HG03432 (cell line): ENCODE measurements around the gene ATP2A2.
"Not testable (repeated sequence)": the region's sequence is repeated elsewhere in the genome, so short reads cannot be mapped to it uniquely, and the experiment has no call there.

Source experiments
- ATAC-seq: cut with Tn5 transposase; IDR thresholded peaks from one replicate; pipeline ENCODE4 v1.9.1; 2021; ENCODE audit warnings: mild to moderate bottlenecking, moderate library complexity; ENCODE audit not compliant: unreplicated experiment

Gene ATP2A2

GRCh38 chr12:110280779-110281548 lies at the start of gene ATP2A2:
Gene ATP2A2, plus strand, starts transcription at chr12:110281247. Its CDS starts 543 bp downstream, at chr12:110281790.
- peak; percentile 77 for ATAC-seq

GRCh38 chr12:110233212-110233903 lies 47.7 kb upstream of the ATP2A2 start:
- ATAC-seq, result no peak

GRCh38 chr12:110234331-110234751 lies 46.7 kb upstream of the ATP2A2 start:
- ATAC-seq, result no peak

GRCh38 chr12:110234755-110235154 lies 46.3 kb upstream of the ATP2A2 start:
- no peak for ATAC-seq

- no peak for ATAC-seq
These were observed 45.7 kb upstream of the ATP2A2 start for GRCh38 chr12:110235383-110235782.

- no peak for ATAC-seq
These were observed 37.8 kb upstream of the ATP2A2 start for GRCh38 chr12:110243227-110243626.

GRCh38 chr12:110244372-110244771 lies 36.7 kb upstream of the ATP2A2 start:
- ATAC-seq, result no peak

- ATAC-seq, result no peak
These were observed 36.2 kb upstream of the ATP2A2 start for GRCh38 chr12:110244829-110245228.

- no peak for ATAC-seq
These were observed 35.7 kb upstream of the ATP2A2 start for GRCh38 chr12:110245369-110245772.

GRCh38 chr12:110246636-110247339 lies 34.3 kb upstream of the ATP2A2 start:
- no peak for ATAC-seq

- ATAC-seq, result no peak
These were observed 33.5 kb upstream of the ATP2A2 start for GRCh38 chr12:110247340-110248095.

- no peak for ATAC-seq
These were observed 33.0 kb upstream of the ATP2A2 start for GRCh38 chr12:110248096-110248447.

- ATAC-seq, result no peak
These were observed 31.9 kb upstream of the ATP2A2 start for GRCh38 chr12:110249105-110249504.

- ATAC-seq, result no peak
These were observed 31.3 kb upstream of the ATP2A2 start for GRCh38 chr12:110249716-110250225.

GRCh38 chr12:110251381-110251780 lies 29.7 kb upstream of the ATP2A2 start:
- no peak for ATAC-seq

GRCh38 chr12:110252716-110253115 lies 28.3 kb upstream of the ATP2A2 start:
- no peak for ATAC-seq

GRCh38 chr12:110253176-110253575 lies 27.9 kb upstream of the ATP2A2 start:
- no peak for ATAC-seq

- ATAC-seq, result no peak
These were observed 26.0 kb upstream of the ATP2A2 start for GRCh38 chr12:110254971-110255540.

- ATAC-seq, result not testable (repeated sequence)
These were observed 25.1 kb upstream of the ATP2A2 start for GRCh38 chr12:110255890-110256456.

GRCh38 chr12:110256780-110257431 lies 24.1 kb upstream of the ATP2A2 start:
- ATAC-seq, result no peak
